ENCODE data around the gene TRIM67. TPM values are rescaled to one million over a fixed set of nuclear protein-coding genes. Genes with fewer than 3 reads are reported as not detected.

TRIM67 gene
- total RNA-seq, 1 donor from 2014 or later: not detected

DNA sequence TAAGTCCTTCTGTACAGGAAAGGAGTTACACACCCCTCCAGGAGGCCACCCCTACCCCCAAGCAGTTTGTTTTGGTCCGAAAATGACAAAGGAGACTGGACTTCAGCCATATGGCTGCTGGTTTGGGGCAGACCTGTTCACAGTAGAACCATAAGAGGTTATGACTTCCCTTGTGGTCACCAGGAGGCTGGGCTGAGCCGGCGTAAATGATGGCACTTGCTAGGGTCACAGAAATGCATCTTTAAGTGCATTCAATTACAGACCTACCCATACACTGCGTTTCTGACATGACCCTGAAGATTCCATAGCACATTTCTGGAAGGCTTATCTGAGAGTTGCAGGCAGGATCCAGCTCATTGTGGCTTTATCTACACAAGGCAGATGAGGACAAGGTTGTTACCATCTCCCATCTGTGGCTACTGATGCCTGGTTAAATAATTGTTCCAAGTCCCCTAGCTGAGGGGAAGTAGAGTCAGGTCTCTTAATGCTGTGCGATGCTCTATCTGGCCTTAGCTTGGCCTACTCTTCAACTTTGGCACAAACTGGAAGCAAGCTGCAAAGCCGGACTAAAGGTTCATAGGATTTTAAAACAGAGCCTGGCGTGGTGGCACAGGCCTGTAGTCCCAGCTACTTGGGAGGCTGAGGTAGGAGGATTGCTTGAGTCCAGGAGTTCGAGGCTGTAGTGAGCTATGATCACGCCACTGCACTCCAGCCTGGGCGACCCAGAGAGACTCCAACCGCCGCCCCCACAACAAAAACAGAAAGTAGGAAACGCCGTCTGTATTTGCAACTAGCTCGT lies 1.7 kb upstream of the TRIM67 start:
- Histone ChIP-seq H3K36me3 (no peaks in the 10 kb centered on the region), H3K9ac (no peak overlapping the region), H2AFZ (replicated peaks) (no peak overlapping the region), H3F3A (ENCODE audit: low read depth) (peaks cover 11% of the 10 kb centered on the region), H3K4me2 (no peak overlapping the region), H3K27me3 (peaks cover 97% of the 10 kb centered on the region), H3K4me3 (no peak overlapping the region), H4K20me1 (ENCODE audit: low read depth) (peaks cover 38% of the 10 kb centered on the region), H3K27ac (no peak overlapping the region), H3K79me2 (ENCODE audit: low read depth) (no peaks in the 10 kb centered on the region), H3K9me3 (ENCODE audit: low read depth) (no peaks in the 10 kb centered on the region), H3K4me1 (peaks cover 23% of the 10 kb centered on the region)
- Mint-ChIP-seq H3K36me3 (no peaks in the 10 kb centered on the region), H3K9me3 (no peaks in the 10 kb centered on the region), H3K4me1 (peaks cover 4% of the 10 kb centered on the region), H3K4me3 (peak overlapping the region; percentile 72), H3K27ac (no peak overlapping the region), H3K27me3 (ENCODE audit: insufficient read depth, low read depth) (peaks cover 40% of the 10 kb centered on the region)
- no peak for TF ChIP-seq EZH2 (IDR thresholded peaks at IDR 0.05)
- no peak for TF ChIP-seq EZH2phosphoT487 (IDR thresholded peaks at IDR 0.05)
- DNase-seq (ENCODE audit: low spot score): no peak

DNA sequence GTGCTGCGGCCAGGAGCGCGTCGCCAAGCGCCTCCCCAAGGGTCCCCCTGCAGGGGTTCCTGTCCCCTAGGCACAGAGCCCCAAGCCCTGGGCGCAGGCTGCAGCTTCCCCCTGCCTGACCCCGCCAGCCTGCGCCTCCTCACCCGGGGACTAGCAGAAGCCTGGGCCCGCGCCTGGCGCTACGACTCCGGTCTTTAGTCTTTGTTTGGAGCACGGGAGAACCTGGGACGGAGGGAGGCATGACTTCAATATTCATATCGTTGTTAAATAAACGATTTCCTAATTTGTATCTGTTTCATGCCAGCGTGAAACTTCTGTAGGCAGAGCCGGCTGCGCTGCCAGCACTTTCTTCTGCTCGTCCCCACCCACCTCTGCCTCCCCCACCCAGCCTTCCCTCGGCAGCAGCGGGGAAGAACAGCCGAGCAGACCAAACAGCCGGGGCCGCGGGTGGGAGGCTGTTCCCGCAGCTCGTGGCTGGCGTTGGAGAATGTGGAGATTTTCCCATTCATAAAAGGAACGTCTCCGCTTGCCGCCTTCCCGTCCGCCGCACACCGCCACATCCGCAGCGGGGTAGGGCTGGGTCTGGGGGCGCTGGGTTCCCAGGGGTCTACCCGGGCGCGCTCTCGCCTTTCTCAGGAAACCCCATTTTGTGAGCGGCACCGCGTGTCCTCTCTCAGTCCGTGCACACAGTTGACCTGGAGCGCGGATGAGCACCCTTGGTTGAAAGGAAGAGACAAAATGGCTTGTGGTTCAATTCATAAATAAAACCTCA lies 777 bp upstream of the TRIM67 start:
- Mint-ChIP-seq H3K9me3 (no peaks in the 10 kb centered on the region), H3K27me3 (ENCODE audit: insufficient read depth, low read depth) (peaks cover 45% of the 10 kb centered on the region), H3K36me3 (no peaks in the 10 kb centered on the region), H3K4me1 (peaks cover 4% of the 10 kb centered on the region), H3K27ac (no peak overlapping the region), H3K4me3 (peak overlapping the region; percentile 84)
- Histone ChIP-seq H3K4me3 (peak overlapping the region; percentile 46), H2AFZ (replicated peaks) (no peak overlapping the region), H3K79me2 (ENCODE audit: low read depth) (no peaks in the 10 kb centered on the region), H3F3A (ENCODE audit: low read depth) (peaks cover 11% of the 10 kb centered on the region), H3K9me3 (ENCODE audit: low read depth) (no peaks in the 10 kb centered on the region), H3K4me2 (peak overlapping the region; percentile 89), H3K27me3 (peaks cover 100% of the 10 kb centered on the region), H3K9ac (no peak overlapping the region), H3K36me3 (no peaks in the 10 kb centered on the region), H4K20me1 (ENCODE audit: low read depth) (peaks cover 41% of the 10 kb centered on the region), H3K4me1 (peaks cover 23% of the 10 kb centered on the region), H3K27ac (no peak overlapping the region)
- peak; percentile 89 for TF ChIP-seq EZH2phosphoT487 (IDR thresholded peaks at IDR 0.05)
- TF ChIP-seq, protein P1, sequence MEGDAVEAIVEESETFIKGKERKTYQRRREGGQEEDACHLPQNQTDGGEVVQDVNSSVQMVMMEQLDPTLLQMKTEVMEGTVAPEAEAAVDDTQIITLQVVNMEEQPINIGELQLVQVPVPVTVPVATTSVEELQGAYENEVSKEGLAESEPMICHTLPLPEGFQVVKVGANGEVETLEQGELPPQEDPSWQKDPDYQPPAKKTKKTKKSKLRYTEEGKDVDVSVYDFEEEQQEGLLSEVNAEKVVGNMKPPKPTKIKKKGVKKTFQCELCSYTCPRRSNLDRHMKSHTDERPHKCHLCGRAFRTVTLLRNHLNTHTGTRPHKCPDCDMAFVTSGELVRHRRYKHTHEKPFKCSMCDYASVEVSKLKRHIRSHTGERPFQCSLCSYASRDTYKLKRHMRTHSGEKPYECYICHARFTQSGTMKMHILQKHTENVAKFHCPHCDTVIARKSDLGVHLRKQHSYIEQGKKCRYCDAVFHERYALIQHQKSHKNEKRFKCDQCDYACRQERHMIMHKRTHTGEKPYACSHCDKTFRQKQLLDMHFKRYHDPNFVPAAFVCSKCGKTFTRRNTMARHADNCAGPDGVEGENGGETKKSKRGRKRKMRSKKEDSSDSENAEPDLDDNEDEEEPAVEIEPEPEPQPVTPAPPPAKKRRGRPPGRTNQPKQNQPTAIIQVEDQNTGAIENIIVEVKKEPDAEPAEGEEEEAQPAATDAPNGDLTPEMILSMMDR (IDR thresholded peaks at IDR 0.05): no peak
- TF ChIP-seq EZH2 (IDR thresholded peaks at IDR 0.05): peak; percentile 90
- peak; percentile 40 for DNase-seq (ENCODE audit: low spot score)

DNA sequence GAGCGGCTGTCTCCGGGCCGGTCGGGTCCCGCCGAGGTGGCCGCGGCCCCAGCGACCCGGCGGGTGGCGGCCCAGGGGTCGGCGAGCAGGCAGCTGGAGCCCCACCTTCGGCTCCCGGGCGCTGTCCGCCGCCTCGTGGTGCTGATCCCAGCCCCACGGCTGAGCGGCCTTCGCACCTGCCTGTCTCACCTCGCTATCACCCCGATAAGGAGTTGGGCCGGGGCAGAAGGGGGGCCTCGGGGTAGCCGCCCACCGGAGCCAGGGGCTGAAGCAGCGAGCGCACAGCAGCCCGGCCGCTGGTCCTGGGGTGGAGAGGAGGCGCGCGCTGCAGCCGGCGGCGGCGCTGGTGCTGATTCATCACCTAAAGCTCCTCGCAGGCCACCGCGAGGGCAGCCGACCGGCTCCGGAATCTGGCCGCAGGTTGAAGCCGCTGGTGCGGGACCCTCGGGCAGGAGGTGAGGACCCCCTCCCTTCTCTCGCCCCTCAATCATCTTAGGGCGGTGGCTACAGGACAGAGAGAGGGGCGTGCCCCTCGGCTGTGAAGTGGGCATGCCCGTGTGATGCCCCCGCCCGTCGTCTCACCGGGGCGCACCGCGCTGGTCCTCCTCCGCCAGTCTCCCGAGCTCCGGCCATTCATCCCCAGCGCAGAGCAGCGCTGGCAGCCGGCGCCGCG lies 575 bp downstream of the TRIM67 start:
- Mint-ChIP-seq H3K4me3 (peak overlapping the region; percentile 73), H3K36me3 (no peaks in the 10 kb centered on the region), H3K27me3 (ENCODE audit: insufficient read depth, low read depth) (peaks cover 48% of the 10 kb centered on the region), H3K4me1 (peaks cover 4% of the 10 kb centered on the region), H3K9me3 (no peaks in the 10 kb centered on the region), H3K27ac (no peak overlapping the region)
- TF ChIP-seq, protein P1 (IDR thresholded peaks at IDR 0.05): peak; percentile 27
- TF ChIP-seq EZH2phosphoT487 (IDR thresholded peaks at IDR 0.05): no peak
- peak; percentile 86 for TF ChIP-seq EZH2 (IDR thresholded peaks at IDR 0.05)
- peak; percentile 85 for DNase-seq (ENCODE audit: low spot score)
- no peak overlapping the region for H3K27ac ChIP-seq
- peaks cover 11% of the 10 kb centered on the region for H3F3A ChIP-seq (ENCODE audit: low read depth)
- peak overlapping the region; percentile 46 for H3K4me3 ChIP-seq
- H3K36me3 ChIP-seq: no peaks in the 10 kb centered on the region
- peaks cover 41% of the 10 kb centered on the region for H4K20me1 ChIP-seq (ENCODE audit: low read depth)
- no peak overlapping the region for H2AFZ ChIP-seq (replicated peaks)
- H3K9ac ChIP-seq: no peak overlapping the region
- H3K9me3 ChIP-seq (ENCODE audit: low read depth): no peaks in the 10 kb centered on the region
- H3K4me2 ChIP-seq: peak overlapping the region; percentile 89
- H3K79me2 ChIP-seq (ENCODE audit: low read depth): no peaks in the 10 kb centered on the region
- peaks cover 18% of the 10 kb centered on the region for H3K4me1 ChIP-seq
- H3K27me3 ChIP-seq: peaks cover 97% of the 10 kb centered on the region
